ENCODE measurements around the gene PHETA2.
"Not testable (repeated sequence)": the region's sequence is repeated elsewhere in the genome, so short reads cannot be mapped to it uniquely, and the experiment has no call there.

Gene PHETA2

GRCh38 chr22:42104332-42104860 lies 30.3 kb downstream of the PHETA2 start:
- DNase-seq (ENCODE audit: low read depth, low spot score): not testable (repeated sequence)

- DNase-seq (ENCODE audit: low read depth, low spot score): no peak
These were observed 34.8 kb downstream of the PHETA2 start for GRCh38 chr22:42108848-42109247.

- no peak for DNase-seq (ENCODE audit: low read depth, low spot score)
These were observed 37.8 kb downstream of the PHETA2 start for GRCh38 chr22:42111798-42112197.

- DNase-seq (ENCODE audit: low read depth, low spot score): not testable (repeated sequence)
These were observed 38.7 kb downstream of the PHETA2 start for GRCh38 chr22:42112793-42113192.

- DNase-seq (ENCODE audit: low read depth, low spot score): no peak
These were observed 40.7 kb downstream of the PHETA2 start for GRCh38 chr22:42114721-42115120.

- DNase-seq (ENCODE audit: low read depth, low spot score): not testable (repeated sequence)
These were observed 41.4 kb downstream of the PHETA2 start for GRCh38 chr22:42115420-42115830.

GRCh38 chr22:42116848-42117424 lies 42.9 kb downstream of the PHETA2 start:
- no peak for DNase-seq (ENCODE audit: low read depth, low spot score)

GRCh38 chr22:42120231-42121021 lies 46.4 kb downstream of the PHETA2 start:
- not testable (repeated sequence) for DNase-seq (ENCODE audit: low read depth, low spot score)

GRCh38 chr22:42123529-42123928 lies 49.5 kb downstream of the PHETA2 start:
- not testable (repeated sequence) for DNase-seq (ENCODE audit: low read depth, low spot score)

- DNase-seq (ENCODE audit: low read depth, low spot score): no peak
These were observed 53.6 kb downstream of the PHETA2 start for GRCh38 chr22:42127606-42128005.

- not testable (repeated sequence) for DNase-seq (ENCODE audit: low read depth, low spot score)
These were observed 54.0 kb downstream of the PHETA2 start for GRCh38 chr22:42128007-42128406.

Measured in ELF-1 (cell line).